HG03196 (cell line): ENCODE results near the gene SEMA3A.

Experiments
- ATAC-seq: cut with Tn5 transposase; IDR thresholded peaks from one replicate; pipeline ENCODE4 v1.9.1; 2021; ENCODE audit not compliant: unreplicated experiment

Gene SEMA3A

DNA sequence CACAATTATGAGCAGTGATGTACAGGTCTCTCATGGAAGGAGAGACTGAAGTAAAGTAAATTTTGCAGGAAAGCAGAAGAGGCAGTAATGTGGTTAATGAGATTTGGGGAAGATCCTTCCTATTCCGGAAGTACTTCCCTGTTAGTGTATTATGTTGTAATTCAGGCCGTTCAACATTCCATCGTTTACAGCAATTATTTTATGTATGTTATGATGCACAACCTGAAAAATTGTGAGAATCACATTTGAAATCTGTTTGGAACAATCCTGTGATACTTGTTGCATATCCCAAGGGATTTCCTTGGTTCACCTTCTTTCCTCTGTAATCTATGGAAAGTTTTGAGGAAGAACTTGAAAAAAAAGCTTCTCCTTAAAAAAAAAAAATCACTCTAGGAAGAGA lies 247.8 kb downstream of the SEMA3A start:
- ATAC-seq = no peak

DNA sequence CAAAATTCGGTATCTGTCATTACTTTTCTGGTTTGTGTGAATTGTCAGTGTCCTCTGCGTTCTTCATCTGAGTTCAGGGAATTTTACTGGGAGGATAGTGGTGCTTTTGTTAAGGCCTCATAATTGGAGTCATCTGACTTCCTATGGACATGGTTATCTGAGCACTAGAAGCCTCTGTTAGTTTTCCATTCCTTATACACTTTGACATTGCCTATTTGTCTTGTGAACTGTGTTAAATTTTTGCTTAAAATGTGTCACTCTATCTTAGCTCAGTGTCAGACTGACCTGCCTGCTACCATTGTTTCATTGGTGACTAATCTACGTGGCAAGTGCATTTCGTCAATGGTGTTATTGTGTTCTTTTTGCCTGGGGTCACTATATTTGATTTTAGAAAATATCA lies 253.3 kb downstream of the SEMA3A start:
- ATAC-seq = no peak

DNA sequence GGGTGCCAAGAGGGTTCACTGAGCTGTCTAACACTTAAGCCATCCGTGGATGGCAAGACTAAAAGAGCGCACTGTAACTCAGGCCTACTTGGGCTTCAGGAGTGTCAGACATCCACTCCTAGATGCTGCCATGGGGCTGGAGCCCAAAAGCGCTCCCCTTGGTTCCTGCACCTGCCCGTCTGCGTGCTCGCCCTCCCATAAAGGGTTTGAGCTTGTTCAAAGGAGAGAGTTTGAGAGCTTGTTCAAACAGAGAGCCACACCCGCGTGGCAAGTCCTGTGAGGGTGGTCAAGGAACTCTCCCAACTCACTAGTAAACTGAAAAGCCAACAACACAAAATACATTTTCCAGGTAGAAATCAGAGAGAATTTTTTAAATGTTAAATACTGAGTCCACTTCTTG lies 256.7 kb downstream of the SEMA3A start:
- ATAC-seq = no peak

DNA sequence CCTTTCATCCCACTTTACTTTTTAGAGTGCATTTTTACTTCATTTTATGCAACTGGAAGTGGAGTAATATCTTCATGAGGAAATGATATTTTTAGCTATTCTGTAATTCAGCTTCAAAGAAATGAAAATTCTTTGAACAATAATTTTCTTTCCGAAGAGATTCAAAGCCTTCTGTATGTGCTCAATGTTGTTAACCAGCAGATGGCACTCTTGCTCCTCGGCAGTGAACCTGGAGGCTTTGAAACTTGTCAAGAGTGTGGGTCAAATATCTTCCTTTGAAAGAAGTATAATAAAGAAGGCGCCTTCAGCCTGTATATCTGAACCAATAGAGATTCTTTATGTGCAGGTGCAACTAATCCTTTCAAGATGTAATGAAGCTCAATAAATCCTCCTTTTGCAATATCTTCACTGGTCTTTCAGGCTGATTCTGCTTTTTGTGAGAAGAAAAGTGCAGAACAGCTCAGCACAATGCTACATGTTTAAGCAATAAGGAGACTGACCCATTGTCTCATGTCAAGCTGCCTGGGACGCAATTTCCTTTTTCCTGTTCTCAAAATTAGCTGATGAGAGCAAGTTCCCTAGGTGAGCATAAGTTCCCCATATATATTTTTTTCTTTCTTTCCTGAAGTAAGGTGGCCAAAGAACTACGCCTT lies 258.4 kb downstream of the SEMA3A start:
- peak; percentile 79 for ATAC-seq

- no peak for ATAC-seq
These were observed 260.4 kb downstream of the SEMA3A start for GRCh38 chr7:83934118-83934734.

- ATAC-seq = no peak
These were observed 262.6 kb downstream of the SEMA3A start for GRCh38 chr7:83931968-83932367.

- ATAC-seq = no peak
These were observed 264.3 kb downstream of the SEMA3A start for GRCh38 chr7:83930262-83930661.

- ATAC-seq = no peak
These were observed 268.7 kb downstream of the SEMA3A start for GRCh38 chr7:83925860-83926259.

DNA sequence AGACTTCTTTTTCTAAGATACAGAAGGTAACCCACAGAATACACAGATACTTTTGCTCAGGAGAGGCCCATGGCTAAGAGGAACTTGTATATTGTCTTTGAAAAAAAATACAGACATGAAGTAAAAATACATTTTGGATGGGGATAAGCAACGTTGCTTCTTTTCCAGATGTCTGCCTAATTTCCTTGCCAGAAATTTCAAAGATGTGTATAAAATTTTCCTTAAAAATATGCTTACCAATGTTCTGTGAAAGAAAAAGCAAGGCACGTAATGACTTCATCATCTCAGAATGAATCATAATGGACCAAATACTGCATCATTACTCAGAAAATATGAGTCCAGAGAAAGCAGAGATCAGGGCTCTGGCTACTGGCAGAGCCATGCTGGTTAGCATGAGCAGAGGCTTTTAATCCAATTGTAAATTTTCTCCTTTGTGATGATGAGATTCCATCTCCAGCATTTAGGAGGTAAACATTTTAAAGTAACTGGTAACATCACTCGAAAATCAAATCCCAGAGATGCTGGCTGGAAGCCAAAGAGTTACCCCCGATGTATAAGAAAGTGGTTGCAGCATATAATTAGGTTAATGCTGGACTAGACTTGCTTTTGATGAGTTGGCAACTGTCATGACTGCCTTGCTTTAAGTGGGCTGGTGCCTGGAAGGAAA lies 272.5 kb downstream of the SEMA3A start:
- ATAC-seq = no peak

DNA sequence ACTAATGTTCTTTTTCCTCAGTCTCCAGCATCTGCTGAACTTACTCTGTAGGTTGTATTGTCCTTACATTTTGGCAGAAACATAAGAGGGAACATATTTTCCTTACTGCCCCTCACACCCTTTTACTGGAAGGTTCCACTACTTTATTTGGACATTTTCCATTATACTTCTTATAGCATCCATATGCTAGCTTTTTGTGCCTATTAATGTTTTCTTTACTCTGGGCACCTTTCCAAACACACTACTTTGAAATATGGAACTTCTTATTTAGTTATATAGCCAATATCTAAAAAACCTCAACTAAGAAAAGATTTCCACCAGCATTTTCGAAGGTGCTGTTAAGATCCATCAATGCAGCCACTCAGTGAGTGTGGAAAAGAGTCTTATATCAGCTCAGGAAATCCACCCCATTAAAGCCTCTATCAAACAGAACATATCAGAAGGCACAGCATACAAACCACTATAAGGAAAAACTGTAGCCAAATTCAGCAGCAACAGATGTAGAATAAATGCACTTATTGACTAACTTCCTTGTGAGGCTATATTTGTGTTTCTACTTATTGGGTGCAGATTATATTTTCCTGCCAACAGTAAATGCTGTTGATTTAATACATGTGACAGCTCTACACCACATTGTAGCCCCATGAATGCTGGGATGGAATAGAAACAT lies 273.2 kb downstream of the SEMA3A start:
- ATAC-seq = no peak

GRCh38 chr7:83918142-83918541 lies 276.4 kb downstream of the SEMA3A start:
- ATAC-seq = no peak

GRCh38 chr7:83913174-83913573 lies 281.4 kb downstream of the SEMA3A start:
- no peak for ATAC-seq

GRCh38 chr7:83908526-83908925 lies 286.1 kb downstream of the SEMA3A start:
- no peak for ATAC-seq
